Choroid plexus epithelial cell (primary cell): ENCODE measurements around the gene SND1.
A peak's percentile ranks its signal among the peaks of the same experiment; 100 is the strongest.

Source experiments
- DNase-seq: peaks from one replicate; pipeline ENCODE4 v3.0.0-alpha.2; 2010; ENCODE audit warnings: low read depth
- H3K4me3 ChIP-seq: 2 replicates; pipeline ENCODE4 v1.5.1; 2011; ENCODE audit warnings: low read depth, mild to moderate bottlenecking, control low read depth, low read length, moderate library complexity
- TF ChIP-seq, protein P1 (sequence below): conservative IDR thresholded peaks from 2 replicates; pipeline ENCODE4 v1.5.1; 2011; ENCODE audit warnings: low read depth, mild to moderate bottlenecking, control low read depth, inconsistent platforms, low read length, moderate library complexity

Gene SND1

DNA sequence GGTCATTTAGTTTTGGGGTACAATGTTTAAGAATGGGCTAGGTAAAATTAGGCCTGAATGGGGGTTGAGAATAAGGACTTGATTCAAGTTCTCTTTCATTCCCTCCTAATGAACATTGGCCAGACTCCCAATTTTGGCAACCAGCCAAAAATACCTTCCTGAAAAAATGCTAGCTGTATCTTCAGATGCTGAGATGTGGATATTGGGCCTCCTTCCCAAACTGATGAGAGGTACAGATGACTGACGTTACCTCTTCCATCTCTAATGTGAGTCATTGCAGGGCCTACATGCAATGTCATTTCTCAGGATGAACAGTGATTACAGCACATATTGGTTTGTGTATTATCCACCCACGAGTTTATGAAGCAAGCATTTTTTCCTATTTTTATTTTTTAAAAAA lies 151.6 kb downstream of the SND1 start:
- H3K4me3 ChIP-seq: no peak overlapping the region
- DNase-seq: no peak
- TF ChIP-seq, protein P1, sequence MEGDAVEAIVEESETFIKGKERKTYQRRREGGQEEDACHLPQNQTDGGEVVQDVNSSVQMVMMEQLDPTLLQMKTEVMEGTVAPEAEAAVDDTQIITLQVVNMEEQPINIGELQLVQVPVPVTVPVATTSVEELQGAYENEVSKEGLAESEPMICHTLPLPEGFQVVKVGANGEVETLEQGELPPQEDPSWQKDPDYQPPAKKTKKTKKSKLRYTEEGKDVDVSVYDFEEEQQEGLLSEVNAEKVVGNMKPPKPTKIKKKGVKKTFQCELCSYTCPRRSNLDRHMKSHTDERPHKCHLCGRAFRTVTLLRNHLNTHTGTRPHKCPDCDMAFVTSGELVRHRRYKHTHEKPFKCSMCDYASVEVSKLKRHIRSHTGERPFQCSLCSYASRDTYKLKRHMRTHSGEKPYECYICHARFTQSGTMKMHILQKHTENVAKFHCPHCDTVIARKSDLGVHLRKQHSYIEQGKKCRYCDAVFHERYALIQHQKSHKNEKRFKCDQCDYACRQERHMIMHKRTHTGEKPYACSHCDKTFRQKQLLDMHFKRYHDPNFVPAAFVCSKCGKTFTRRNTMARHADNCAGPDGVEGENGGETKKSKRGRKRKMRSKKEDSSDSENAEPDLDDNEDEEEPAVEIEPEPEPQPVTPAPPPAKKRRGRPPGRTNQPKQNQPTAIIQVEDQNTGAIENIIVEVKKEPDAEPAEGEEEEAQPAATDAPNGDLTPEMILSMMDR: no peak

DNA sequence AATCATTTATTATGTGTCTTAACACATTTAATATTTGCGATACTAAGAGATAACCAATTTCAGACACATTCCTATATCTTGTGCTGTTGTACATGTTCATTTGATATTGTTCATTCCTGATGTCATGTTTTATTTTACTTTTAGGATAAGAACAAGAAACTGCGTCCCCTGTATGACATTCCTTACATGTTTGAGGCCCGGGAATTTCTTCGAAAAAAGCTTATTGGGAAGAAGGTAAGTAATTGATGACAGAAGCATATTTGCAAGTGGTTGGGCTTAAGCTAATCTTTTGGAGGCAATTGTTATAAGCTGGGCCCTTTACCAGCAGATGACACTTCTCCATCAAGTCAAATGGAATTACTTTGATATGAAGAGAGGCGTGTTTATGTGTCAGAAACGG lies 155.3 kb downstream of the SND1 start:
- no peak overlapping the region for H3K4me3 ChIP-seq
- no peak for DNase-seq
- TF ChIP-seq, protein P1: no peak

DNA sequence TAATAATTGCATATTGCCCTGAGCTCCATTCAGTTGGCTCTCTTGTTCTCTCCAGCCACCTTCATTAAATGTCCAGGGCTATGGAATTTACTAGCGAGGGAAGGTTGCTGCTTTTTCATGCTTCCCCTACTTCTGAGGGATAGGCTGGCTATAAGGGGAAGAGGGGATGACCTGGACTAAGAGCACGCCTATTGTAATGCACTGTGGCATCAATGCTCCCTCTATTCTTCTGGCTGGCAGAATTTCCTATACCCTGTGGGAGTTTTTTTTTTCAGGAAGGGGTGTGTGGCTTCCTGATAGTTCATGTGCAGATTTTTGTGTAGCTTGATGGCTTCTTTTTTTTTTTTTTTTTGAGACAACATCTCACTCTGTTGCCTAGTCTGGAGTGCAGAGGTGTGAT lies 155.8 kb downstream of the SND1 start:
- DNase-seq: no peak
- no peak overlapping the region for H3K4me3 ChIP-seq
- TF ChIP-seq, protein P1: no peak

DNA sequence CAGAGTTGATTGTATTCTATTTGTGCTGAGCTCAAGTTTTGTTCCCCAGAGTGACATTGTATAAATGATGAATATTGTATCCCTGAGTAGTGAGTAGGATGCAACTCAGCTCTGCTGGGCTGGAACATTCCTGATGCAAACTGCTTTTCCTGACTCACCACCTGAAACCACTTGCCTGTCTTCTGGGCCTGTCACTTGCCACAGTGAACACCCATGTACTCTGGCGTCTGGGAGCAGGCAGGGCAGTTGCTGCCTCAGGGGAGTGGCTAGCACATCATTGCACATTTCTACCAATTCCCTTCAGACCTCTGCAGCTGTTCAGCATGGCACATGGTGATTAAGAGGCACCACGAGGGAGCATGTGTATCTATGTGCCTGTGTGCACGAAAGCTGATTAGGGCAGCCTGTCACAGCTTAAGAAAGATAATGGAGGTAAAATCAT lies 157.3 kb downstream of the SND1 start:
- TF ChIP-seq, protein P1: no peak
- no peak overlapping the region for H3K4me3 ChIP-seq
- peak; percentile 54 for DNase-seq

DNA sequence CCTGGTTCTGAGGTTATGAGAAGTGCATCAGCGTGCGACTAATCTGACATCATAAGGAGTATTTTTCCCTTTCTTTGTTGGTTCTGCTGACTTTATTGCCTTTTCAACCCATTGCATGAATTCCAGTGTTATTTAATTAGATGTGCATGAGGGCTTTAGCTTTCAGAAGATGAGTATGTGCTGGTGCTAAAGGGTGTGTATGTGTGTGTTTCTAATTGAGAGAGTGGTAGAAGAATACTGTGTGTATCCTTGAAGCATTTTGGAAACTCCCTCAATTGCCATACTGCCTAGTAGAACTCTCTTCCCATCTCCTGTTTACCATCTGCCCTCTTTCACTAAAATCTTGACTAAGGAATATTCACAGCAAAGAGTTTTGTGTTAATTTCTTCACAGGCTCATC lies 158.1 kb downstream of the SND1 start:
- no peak overlapping the region for H3K4me3 ChIP-seq
- no peak for DNase-seq
- TF ChIP-seq, protein P1: no peak

DNA sequence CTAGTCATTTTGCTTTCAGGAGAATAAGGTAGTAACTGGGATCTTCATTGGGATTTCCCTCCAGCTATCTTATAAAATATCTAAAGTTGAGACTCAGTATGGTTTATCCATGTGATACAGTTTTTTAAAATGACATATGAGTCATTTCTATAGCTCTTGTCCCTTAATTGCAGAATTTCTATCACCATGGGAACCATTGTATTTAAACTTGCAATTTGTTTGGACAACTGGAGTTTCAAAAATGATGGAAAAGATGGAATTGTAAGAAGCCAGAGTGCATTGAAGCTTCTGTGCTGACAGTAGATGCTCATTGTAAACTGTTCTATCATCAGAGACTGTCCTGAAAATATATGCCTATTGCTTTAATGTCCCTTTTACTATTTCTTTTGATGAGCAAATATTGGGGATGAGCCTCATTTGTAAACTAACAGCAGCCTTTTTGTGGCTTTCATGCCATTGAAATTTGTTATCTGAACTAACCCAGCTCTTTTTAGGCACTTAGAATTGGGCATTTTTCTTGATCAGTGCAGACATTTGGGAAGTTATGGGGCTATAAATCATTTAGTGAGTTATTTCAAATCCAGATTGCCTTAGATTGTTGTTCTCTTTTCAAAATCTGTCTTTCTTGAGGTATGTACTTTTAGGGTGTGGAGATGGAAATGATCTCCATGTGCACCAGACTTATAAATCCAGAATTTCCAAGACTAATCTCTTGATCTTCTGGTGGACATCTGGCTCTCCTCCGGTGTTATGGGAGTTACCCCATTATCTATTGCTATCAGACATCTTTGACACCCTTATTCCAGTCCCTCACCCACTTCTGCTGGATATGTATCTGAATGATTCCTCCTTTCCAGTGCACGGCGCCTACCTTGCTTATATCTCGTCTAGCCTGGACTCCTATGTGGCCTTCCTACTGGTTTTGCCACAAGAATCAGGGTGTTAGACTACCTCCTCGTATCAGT lies 159.0 kb downstream of the SND1 start:
- no peak for DNase-seq
- TF ChIP-seq, protein P1: no peak
- no peak overlapping the region for H3K4me3 ChIP-seq

DNA sequence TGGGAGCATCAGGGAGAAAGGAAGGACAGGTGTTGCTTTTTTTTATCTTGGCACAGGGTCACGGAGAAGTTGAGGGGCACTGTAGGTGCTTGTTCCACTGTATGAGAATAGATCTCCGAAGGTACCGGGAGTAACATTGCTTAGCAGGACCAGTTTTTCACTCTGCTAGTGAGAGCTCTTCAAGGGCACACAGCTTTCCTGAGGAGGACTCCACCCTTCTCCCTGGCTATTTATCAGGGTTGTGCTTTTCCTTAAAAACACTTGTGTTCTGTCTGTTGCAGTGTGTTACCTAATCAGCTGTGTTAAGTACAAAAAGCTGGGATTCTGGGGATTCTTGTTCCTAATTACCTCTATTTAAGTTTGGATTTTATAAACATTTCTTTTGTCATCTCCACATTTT lies 160.5 kb downstream of the SND1 start:
- TF ChIP-seq, protein P1: no peak
- H3K4me3 ChIP-seq: no peak overlapping the region

More for the DNA sequence above, 160.5 kb downstream of the SND1 start:
- no peak for DNase-seq
